Prostate gland (tissue), 2 donors: Measurements from ENCODE around the gene ITGA2B.

ENCODE experiments used
- CTCF ChIP-seq, 4 experiments: fragments of 200-600 bp in 2 of 4; fragments of 450-650 bp in 2 of 4; sonication (generic) in 2 of 4; IDR thresholded peaks; 1 replicate in 3 of 4; 2 replicates in 1 of 4; pipeline ENCODE4 v1.5.1; 2016 to 2019; ENCODE audit warnings: antibody characterized with exemption in 4 of 4, mild to moderate bottlenecking in 2 of 4, moderate library complexity in 2 of 4
- POLR2A ChIP-seq: fragments of 450-650 bp; IDR thresholded peaks from one replicate; pipeline ENCODE4 v1.6.1; 2016; ENCODE audit warnings: antibody characterized with exemption, mild to moderate bottlenecking

DNA sequence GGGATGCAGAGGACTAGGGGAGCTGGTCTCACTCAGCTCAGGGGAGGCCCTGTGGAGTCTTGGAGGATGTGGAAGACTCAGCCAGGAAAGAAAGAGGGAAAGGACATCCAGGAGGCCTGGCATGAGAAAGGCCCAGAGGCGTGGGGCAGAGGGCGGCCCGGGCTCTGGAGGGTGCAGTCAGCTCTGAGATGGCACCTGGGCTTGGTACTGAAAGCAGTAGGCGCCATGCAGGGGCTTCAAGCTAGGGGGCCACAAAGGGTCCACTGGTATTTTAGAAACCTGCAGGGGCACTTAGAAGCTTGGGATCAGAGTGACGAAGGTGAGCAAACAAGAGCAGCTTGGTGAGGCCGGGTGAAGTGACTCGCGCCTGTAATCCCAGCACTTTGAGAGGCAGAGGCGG, 31.4 kb downstream of the ITGA2B start:
- no peak for TF ChIP-seq CTCF (IDR thresholded peaks at IDR 0.05)
- no peak for TF ChIP-seq POLR2A
